Middle frontal gyrus (tissue), 1 donor: ENCODE results near the gene CHAMP1.

ENCODE experiments used
- DNase-seq: peaks from one replicate; pipeline ENCODE4 v3.0.0-alpha.2; 2015; ENCODE audit warnings: low spot score; ENCODE audit errors: extremely low spot score

Gene CHAMP1, protein sequence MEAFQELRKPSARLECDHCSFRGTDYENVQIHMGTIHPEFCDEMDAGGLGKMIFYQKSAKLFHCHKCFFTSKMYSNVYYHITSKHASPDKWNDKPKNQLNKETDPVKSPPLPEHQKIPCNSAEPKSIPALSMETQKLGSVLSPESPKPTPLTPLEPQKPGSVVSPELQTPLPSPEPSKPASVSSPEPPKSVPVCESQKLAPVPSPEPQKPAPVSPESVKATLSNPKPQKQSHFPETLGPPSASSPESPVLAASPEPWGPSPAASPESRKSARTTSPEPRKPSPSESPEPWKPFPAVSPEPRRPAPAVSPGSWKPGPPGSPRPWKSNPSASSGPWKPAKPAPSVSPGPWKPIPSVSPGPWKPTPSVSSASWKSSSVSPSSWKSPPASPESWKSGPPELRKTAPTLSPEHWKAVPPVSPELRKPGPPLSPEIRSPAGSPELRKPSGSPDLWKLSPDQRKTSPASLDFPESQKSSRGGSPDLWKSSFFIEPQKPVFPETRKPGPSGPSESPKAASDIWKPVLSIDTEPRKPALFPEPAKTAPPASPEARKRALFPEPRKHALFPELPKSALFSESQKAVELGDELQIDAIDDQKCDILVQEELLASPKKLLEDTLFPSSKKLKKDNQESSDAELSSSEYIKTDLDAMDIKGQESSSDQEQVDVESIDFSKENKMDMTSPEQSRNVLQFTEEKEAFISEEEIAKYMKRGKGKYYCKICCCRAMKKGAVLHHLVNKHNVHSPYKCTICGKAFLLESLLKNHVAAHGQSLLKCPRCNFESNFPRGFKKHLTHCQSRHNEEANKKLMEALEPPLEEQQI

DNA sequence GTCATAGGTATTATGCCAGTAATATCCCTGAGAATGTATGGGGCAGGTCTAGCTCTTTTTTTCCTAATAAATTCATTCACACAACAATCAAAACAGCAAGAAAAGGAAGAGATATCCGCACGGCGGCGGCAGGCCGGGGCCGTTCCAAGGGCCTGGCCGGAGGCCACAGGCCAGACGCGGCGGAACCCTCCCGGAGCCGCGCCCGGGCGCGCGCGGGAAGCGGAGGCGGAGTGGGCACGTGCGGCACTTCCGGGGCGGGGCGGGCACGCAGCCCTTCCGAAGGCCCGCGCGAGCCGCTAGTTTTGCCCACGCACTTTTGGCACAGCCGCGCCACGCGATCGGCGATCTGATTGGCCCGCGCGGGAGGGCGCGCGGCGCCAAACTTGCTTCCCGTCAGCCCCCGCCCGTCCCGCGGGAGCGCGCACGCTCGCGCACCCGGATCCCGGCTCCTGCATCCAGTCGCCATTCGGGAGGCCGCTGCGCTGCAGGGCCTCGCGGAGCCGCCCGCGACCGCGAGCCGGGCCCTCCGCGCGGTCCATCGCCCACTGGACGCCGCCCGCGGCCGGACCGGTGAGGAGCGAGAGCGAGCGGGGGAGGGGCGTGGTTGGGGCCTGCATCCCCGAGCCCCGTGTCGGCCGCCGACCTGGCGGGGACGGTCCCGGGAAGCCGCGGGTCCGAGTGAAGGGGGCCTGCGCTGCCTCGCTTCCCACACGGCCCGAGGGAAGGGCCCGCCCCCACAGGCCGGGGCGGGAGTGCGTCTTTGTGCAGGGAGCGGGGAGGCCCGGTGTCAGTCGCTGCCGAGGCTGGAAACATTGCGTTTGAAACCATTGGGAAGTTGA lies at the start of gene CHAMP1:
TSS of gene CHAMP1 (plus strand) at position 430 of the 839 bp plus-strand sequence. CDS start 9,340 bp downstream, outside the sequence.
- peak; percentile 91 for DNase-seq

DNA sequence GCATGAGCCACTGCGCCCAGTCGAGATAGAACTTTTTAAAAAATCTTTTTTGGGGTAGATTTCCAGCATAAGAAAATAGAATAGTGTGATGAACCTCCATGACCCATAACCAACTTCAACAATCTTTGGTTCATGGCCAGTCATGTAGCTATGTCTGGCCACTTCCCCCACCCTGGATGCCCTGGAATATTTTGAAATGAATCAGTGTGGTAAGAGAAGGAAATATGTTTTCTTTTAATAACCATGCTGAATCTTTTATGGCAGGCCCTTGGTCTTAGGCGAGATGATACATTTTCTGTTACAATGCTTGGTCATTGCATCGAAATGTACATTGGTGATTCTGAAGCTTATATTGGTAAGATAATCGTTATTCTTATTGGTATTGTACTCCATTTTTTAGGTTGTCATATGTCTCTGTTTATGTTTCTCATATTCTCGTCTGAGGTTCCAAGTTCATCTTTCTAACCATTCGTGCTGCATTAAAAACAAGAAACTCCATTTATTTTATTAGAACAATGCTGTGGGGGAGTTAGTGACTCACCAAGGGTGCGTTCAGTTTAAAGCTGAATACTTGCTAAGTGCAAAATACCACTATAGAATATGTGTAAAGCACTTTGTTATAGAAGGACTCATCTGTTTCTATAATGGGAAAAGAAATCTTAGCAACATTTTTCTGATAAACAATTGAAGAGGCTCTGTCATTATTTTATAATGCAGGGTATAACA lies 49.3 kb upstream of the CHAMP1 start:
- no peak for DNase-seq

DNA sequence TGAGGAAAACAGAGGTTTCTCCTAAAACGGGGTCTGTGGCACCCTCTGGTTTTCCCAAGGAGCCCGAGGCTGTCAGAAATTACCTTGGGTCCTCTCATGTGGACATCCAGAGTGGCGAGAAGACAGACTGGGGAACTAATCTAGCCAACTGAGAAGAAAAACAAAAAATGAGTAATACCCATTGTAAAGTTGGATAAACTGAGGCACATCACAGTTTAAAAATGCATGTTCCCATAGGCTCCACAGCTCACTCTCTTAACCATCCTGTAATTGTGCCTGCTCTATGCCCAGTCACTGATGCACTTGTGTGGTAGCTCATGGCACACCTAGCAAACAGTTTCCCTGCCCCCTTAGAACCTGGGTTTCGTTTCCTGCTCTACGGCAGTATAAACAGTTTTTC lies 48.1 kb upstream of the CHAMP1 start:
- no peak for DNase-seq

DNA sequence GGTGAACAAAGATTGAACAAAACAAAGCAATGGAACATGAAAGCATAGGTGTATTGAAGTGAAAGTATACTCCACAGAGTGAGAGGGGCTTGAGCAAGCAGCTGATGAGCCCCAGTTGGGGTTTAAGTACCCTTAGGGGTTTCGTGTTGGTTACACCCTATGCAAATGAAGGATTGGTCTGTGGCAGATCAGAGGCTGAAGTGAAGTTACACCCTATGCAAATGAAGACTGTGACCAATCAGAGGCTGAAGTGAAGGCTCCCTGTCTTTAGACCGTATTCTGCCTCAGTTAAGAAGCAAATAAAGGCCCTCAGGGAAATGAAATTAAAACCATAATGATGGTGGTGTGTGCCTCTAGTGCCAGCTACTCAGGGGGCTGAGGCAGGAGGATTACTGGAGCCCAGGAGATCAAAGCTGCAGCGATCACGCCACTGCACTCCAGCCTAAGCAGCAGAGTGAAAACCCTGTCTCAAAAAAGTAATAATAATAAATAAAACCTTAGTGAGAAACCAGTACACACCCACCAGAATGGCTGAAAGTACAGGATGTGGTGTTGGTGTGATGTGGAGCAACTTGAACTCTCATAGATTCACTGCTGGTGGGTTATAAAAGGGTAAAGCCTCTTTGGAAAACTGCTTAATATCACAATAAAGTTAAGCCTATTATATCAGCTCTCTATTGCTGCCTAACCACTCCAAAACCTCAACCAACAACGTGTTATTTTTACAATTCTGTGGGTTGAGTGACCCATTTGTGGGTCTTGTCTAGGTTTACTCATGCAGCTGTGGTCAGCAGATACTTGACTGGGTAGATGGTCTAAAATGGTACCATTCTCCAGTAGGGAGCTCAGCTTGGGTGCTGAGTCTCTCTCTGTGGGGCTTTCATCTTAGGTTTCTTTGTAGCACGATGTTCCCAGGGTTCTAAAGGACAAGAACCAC lies 45.7 kb upstream of the CHAMP1 start:
- DNase-seq: no peak

DNA sequence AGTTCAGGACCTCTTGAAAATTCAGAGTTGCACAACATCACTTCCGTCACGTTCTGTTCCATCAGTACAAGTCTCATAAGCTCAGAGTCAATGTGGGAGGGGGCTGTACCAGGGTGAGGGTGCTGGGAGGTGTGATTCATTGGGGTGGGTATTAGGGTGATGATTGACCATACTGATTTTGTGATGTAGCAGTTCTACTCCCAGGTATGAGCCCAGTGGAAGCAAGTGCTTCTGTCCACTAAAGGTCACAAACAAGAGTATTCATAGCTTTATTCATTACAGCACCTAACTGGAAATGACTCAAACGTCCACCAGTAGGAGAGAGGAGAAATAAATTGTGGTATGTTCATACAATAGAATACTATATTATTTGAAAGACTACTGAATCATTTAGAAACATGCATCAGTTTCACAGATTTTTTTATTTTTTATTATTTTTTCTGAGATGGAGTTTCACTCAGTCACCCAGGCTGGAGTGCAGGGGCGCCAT lies 45.0 kb upstream of the CHAMP1 start:
- no peak for DNase-seq

DNA sequence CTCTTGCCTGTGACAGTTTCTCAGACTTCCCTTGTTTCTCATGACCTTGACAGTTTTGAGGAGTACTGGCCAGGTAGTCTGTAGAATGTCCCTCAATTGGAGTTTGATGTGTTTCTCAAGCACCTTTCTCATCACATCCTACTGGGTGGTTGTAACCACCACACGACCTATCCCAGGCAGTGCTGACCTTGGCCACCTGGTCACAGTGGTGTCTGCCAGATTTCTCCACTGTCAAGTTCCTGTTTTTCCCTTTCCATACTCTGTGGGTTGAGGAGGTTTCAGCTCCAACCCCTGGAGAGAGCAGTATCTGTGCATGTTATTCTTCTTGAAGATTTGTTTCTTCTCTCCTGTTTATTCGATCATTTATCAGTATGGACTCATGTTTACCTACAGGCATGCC lies 41.3 kb upstream of the CHAMP1 start:
- no peak for DNase-seq

DNA sequence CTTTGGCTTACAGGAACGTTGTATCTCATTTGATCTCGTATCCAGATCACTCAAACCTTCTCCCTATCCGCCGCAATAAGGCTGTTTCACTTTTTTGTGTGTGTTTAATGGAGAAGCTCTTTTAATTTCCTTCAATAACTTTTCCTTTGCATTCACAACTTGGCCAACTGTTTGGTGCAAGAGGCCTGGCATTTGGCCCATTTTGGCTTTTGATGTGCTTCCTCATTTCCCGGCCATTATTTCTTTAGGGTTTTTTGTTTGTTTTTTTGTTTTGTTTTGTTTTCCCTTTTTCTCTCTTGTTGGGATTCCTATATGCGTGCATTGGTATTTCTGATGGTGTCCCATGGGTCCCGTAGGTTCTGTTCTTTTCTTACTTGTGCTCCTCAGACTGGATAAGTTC lies 39.0 kb upstream of the CHAMP1 start:
- no peak for DNase-seq

DNA sequence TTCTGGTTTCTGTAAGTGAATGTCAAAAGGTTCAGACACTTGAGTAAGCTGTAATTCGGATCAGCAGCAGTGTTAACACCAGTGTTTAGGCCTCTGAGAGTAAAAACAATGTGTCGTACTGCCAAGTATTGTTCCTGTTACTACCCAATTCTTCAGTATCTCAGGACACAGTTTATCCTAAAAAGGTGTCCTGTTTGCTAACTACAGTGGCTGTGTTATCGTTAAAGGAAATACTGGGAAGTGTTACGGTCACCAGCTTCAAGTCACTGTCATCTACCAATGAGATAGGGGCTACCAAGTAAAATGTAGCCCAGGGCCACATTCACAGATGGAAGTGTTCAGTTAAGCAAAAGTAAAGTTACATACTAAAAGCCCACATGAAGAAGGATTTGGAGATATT lies 35.2 kb upstream of the CHAMP1 start:
- DNase-seq: no peak

DNA sequence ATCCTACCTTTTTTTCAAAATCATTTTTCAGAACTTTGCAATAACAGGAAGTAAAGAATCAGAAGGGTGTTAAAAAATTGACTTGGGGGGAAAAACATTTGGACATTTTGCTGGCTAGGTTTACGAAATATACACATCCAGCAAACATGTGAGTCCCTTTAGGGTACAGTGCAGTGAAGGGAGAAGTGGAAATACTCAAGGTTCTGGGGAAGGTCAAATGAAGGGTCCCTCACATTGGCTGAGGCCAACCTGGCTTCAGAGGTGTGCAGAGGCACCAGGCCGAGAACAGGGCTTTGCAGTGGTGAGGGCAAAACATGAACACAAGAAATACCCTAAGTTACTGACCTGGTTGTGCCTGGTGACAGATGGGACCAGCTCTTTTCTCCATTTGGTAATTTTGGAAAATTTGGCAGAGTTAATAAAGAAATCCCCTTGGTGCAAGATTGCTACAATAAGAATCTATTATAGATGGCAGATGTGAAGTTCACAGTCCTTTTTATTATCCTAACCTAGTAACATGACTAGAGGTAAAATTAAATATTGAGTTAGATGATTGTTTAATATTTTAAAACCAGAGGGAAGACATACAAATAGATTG lies 34.4 kb upstream of the CHAMP1 start:
- no peak for DNase-seq

DNA sequence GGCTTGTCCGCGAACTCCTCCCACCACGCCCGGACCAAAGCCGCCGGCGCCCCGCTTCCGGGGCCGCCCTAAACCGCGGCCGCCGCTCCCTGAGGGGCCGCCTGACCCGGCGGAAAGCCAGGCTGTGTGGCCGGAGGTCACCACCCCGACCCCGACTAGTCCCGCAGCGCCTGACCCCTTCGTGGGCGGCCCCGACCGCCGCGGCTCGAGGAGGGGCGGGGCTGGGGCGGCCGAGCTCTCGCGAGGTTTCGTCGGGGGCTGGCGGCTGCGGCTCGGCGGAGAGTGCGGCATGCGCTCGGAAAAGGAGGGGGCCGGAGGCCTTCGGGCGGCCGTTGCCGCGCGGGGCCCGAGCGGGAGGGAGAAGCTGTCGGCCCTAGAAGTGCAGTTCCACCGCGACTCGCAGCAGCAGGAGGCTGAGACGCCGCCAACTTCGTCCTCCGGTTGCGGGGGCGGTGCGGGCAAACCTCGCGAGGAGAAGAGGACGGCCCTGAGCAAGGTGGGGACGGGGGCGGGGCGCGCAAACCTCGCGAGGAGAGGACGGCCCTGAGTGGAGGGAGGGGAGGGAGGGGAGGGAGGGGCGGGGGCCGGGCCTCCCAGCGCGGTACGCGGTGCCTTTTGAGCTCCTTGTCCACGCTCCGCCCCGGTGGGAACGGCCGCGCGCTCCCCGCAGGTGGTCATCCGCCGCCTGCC lies 32.8 kb upstream of the CHAMP1 start, which contains the start of gene UPF3A:
TSS of gene UPF3A (plus strand) at position 251 of the 690 bp plus-strand sequence. CDS start at position 290, 39 bp downstream.
- peak; percentile 76 for DNase-seq

DNA sequence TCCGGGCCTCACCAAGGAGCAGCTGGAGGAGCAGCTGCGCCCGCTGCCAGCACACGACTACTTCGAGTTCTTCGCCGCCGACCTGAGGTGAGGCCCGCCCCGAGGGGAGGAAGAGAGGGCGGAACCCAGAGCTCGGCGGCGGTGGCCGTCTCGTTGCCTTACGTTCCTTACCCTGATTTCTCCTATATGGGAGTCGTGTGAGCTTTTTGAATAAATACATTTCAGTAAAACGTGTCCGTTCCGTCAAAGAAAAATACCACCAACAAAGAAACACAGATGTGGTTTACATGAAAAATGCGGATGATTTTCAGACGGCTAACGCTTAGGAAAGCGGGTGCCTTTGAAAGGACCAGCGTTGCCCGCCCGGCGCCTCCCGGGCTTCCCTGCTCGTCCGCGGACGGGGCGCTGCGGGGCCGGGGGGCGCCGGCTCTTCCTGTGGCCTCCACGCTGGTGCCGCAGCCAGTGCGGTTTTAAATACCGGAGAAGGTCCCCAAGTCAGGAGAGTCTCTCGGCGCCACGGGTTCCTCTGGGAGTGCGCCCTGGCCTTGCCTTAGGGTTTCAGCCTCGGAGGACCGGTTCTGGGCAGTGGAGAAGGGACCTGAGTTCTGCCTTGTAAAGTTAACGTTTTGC lies 32.1 kb upstream of the CHAMP1 start:
- DNase-seq: no peak

DNA sequence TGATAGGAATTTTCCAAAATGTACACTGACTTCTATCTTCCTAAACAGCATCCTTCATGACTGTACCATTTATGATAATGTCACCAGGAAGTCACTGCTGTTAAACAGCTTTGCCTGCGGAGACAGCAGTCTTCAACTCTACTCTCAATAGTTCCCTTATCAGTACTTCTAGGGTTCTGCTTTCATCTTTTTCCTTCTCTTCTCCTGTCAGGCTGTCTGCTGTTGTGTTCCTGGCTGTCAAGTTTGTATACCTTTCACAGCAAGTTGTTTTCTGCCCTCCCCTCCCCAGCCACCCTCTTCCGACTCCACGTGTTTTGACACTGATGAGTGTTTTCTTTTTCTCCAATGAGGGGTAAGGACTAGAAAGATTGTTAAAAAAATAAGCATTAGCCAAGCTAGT lies 30.7 kb upstream of the CHAMP1 start:
- DNase-seq: no peak

DNA sequence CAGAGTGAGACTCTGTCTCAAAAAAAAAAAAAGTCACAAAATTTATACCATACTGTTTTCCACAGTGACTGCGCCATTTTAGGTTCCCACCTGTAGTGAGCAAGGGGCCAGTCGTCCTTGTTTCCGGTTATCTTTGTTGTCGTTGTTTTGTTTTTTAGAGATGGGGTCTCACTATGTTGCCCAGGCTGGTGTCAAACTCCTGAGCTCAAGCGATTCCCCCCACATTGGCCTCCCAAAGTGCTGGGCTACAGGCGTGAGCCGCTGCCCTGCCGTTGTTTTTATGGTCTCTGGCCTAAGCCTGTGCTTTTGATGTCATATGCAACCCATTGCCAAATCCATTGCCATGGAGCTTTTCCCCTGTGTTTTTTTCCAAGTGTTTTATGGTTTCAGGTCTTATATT lies 29.6 kb upstream of the CHAMP1 start:
- no peak for DNase-seq

DNA sequence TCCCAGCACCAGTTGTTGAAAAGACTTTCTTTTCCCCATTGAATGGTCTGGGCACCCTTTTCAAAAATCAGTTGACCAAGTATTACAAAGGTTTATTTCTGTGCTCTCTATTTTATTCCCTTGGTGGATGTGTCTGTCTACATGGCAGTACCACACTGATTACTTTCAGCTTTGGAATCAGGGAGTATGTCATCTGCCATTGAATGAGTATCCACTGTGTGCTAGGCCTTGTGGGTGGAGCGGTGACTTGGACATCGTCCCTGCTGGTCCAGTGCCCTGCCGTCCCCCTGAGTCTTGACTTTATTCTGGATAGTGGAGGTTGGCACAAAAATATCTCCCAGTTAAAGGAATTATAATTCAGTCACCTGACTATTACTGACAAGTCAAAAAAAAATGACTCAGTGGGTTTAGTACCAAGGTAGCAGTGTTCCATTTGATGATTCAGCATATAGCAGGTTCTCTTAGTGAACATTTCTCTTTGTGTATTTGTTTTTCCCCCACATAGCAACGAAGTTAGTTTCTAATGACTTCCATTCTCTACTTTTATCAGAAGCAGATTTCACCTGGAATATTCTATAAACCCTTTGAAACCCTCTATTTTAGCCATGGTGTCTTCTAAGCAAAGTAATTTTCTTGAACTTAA lies 29.0 kb upstream of the CHAMP1 start:
- DNase-seq: no peak

DNA sequence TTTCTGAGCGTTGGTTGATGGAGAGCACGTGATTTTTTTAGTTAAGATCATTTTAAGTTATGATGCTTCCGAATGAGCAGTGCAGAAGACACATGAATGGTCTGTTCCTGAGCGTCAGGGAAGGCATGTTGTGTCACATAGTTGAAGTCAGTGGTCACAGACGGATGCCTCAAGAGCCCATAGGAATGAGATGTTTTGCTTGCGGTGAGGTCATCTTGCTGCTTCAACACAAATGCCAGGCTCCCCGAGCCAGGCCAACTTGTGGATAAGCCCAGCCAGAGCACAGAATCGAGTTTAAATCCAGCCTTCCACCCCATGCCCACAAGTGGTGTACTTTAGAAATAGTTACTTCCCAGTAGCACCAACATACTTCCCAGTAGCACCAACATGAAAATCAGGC lies 27.5 kb upstream of the CHAMP1 start:
- DNase-seq: no peak

DNA sequence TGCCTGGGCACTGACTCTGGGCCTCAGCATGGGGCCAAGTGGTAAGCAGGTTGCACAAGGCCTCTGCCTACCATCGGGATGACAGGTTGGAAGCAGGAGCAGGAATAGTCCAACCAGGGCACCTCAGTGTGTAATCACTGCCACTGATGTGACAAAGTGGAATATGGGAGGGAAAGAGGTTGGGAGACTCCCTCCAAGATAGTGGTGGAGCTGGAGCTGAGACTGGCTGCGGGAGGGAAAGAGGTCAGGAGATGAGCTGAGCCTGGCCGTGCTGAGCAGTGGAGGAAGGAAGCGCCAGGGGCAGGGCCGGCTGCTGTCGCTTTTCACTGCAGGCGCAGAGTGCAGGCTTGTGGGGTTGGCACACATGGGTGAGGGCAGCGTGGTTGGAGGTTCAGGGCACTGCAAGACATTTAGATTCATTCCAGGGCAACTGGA lies 26.1 kb upstream of the CHAMP1 start:
- no peak for DNase-seq

DNA sequence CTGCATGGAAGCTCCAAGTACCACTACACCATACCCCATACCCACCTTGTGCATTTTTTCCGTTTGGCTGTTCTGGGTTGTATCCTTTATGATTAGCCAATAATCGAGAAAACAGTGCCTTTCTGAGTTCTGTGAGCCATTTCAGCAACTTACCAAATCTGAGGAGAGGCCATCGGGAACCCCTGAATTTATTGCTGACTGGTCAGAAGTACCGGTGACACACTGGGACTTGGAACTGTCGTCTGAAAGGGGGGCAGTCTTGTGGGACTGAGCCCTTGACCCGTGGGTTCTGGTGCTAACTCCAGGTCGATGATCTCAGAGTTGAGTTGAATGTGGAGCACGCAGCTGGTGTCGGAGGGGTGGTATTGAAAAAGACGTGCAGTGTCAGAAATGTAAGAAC lies 17.9 kb upstream of the CHAMP1 start:
- DNase-seq: no peak

DNA sequence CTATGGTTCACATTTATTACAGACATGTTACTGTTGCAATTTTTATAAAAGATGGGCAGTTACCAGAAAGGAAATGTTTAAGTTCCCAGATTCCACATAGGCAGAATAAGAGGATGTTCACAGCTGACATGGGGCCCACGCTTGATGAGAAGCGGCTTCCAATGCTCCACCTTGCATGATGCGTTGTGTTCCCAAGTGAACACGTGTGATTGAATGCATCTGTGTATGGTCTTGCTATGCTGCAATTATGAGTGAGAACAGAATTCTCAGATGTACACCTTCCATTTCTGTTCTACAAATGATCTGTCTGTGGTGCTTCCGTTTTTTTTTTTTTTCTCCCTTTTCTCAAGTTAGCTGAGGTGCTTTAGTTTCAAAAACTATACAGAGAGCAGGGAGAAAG lies 17.4 kb upstream of the CHAMP1 start:
- no peak for DNase-seq
